Calu3 (cell line): ENCODE measurements around the gene DROSHA. TPM values are rescaled to one million over a fixed set of nuclear protein-coding genes. Genes with fewer than 3 reads are reported as not detected.

Experiments used
- BruUV-seq: library from RNA; stranded (reverse); fragments of 400-500 nt; replicated peaks from 2 replicates; lab custom pipeline; 2021; lab: Mats Ljungman, UMichigan
- CTCF ChIA-PET: fragments of 300-600 bp; sonication (Branson Sonifier 250); formaldehyde crosslinking; loops from one replicate; lab custom pipeline; 2022; ENCODE audit warnings: antibody characterized with exemption; lab: Charles Lee
- DNase-seq: peaks from one replicate; pipeline ENCODE4 v3.0.0; 2022
- H3K27ac Mint-ChIP-seq: one replicate; pipeline ENCODE4 v1.8.0; 2022; ENCODE audit warnings: mixed read lengths; ENCODE audit not compliant: unreplicated experiment
- H3K27me3 Mint-ChIP-seq: one replicate; pipeline ENCODE4 v1.8.0; 2022; ENCODE audit warnings: mixed read lengths; ENCODE audit not compliant: unreplicated experiment
- H3K36me3 Mint-ChIP-seq: one replicate; pipeline ENCODE4 v1.8.0; 2022; ENCODE audit warnings: mild to moderate bottlenecking, moderate library complexity, mixed read lengths; ENCODE audit not compliant: insufficient read depth, unreplicated experiment
- H3K4me1 Mint-ChIP-seq: one replicate; pipeline ENCODE4 v1.8.0; 2022; ENCODE audit warnings: mild to moderate bottlenecking, low read depth, mixed read lengths; ENCODE audit not compliant: unreplicated experiment
- H3K4me3 Mint-ChIP-seq: one replicate; pipeline ENCODE4 v1.8.0; 2022; ENCODE audit warnings: mild to moderate bottlenecking, low read depth, moderate library complexity, mixed read lengths; ENCODE audit not compliant: unreplicated experiment
- H3K9me3 Mint-ChIP-seq: one replicate; pipeline ENCODE4 v1.8.0; 2022; ENCODE audit warnings: low read depth, mixed read lengths; ENCODE audit not compliant: unreplicated experiment
- intact Hi-C: fragments of 100-400 bp; cut with micrococcal nuclease; formaldehyde crosslinking; loops from one replicate; pipeline ENCODE4 v1.10.0; 2022; ENCODE audit not compliant: unreplicated experiment
- total RNA-seq: library from RNA; stranded (reverse); gene quantifications from 2 replicates; pipeline ENCODE4 v1.2.3, GENCODE V29; 2022
- TF ChIP-seq, protein P1 (sequence below): fragments of 200-600 bp; IDR thresholded peaks from one replicate; pipeline ENCODE4 v1.8.0; 2022; ENCODE audit warnings: antibody characterized with exemption; ENCODE audit not compliant: unreplicated experiment

DROSHA gene
- total RNA-seq, 1 experiment from 2014 or later: 72.5 TPM

DNA sequence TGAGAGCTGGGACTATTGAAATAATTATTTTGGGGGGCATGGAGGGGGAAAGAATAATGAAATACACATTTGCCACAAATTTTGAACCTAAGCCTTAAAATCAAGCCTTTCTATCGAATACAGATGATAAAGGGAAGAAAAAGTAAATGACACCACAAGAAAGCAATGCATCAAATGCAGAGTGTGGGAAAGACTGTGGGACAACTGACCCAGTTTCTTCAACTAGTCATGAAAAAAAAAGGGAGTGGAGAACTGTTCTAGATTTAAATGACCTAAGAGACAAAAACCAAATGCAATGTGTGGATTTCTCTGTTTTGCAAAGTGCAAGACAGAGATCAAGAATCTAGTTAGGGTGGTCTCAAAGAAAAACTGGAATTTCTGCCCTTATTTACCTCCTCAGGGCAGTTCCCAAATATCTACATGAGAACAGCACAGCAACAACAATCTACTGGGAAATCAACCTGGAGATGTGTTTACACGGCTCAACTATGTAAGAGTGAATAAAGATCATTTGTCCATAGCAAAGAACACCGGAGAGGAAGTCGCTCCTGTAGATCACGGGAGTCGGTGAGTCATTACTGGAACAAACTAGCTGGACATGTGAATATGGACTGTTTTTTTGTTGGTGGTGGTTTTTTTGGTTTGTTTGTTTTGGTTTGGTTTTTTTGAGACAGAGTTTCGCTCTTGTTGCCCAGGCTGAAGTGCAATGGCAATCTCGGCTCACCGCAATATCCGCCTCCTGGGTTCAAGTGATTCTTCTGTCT is 145.9 kb downstream of the DROSHA start:
- Mint-ChIP-seq H3K4me3 (no peak overlapping the region), H3K27ac (peak overlapping the region; percentile 50), H3K9me3 (peaks cover 6% of the 10 kb centered on the region), H3K27me3 (peaks cover 14% of the 10 kb centered on the region), H3K36me3 (no peaks in the 10 kb centered on the region), H3K4me1 (peaks cover 8% of the 10 kb centered on the region)
- peak; percentile 34 for DNase-seq
- BruUV-seq: no TSS peak
- intact Hi-C loops: no loop called here
- CTCF ChIA-PET: no interaction called here
- TF ChIP-seq, protein P1, sequence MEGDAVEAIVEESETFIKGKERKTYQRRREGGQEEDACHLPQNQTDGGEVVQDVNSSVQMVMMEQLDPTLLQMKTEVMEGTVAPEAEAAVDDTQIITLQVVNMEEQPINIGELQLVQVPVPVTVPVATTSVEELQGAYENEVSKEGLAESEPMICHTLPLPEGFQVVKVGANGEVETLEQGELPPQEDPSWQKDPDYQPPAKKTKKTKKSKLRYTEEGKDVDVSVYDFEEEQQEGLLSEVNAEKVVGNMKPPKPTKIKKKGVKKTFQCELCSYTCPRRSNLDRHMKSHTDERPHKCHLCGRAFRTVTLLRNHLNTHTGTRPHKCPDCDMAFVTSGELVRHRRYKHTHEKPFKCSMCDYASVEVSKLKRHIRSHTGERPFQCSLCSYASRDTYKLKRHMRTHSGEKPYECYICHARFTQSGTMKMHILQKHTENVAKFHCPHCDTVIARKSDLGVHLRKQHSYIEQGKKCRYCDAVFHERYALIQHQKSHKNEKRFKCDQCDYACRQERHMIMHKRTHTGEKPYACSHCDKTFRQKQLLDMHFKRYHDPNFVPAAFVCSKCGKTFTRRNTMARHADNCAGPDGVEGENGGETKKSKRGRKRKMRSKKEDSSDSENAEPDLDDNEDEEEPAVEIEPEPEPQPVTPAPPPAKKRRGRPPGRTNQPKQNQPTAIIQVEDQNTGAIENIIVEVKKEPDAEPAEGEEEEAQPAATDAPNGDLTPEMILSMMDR: no peak

DNA sequence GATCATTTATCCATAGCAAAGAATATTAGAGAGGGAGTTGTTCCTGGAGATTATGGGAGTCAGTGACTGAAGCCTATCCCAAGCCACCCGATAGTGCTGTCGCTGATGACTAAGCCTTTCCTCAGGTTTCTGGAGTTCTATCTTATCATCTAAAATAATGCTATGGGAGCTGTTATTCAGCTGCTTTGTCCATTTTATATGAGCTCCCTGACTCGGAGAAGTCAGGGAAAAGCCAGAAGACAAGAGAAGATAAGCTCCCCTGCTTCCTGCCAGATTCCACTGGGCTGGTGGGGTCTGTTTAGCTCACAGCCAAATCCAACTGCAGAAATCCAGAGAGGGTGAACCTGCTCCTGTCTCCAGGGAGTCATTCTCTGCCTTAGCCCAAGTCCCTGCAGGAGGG is 148.2 kb downstream of the DROSHA start:
- H3K4me3 Mint-ChIP-seq: no peak overlapping the region
- intact Hi-C loops: no loop called here

DNA sequence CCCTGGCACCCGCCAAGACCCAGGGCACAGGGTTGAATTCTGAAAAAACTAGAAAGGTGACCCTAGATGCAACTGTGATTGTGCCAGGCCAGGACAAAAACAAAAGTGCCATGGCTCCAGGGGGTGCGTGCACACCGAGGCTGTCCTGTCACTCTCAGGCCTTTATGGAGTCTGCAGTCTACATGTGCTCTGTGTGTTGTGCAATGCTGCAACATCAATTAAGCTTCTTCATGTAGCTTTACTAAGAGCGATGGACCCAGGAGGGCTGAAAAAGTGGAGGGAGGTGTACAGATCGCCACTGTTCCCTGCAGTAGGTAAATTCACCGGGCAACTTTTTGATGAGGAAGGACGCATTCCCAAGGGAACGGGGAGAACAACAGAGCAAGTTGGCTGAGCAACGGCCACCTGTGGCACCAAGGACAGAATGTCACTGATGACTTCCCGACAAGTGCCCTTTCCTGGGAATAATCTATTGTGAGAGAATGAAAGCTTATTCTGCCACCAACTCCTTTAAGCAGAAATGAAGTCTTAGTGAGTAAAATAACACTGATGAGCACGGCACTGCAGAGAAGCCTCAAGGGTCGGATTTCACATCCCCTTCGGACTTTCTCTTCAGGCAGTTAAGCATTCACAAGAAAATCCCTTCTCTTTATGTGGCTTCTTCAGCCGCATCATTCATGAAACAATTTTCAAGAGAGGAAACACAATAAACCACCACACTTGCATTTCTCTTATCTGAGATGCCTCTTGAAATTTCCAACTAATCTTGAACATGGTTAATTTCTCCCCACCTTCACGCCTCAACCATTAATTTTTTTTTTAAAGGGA is 149.6 kb downstream of the DROSHA start:
- TF ChIP-seq, protein P1: no peak
- no peak overlapping the region for H3K27ac Mint-ChIP-seq
- no peak overlapping the region for H3K4me3 Mint-ChIP-seq
- intact Hi-C loops: no loop called here
- peaks cover 8% of the 10 kb centered on the region for H3K4me1 Mint-ChIP-seq
- peaks cover 14% of the 10 kb centered on the region for H3K27me3 Mint-ChIP-seq
- H3K36me3 Mint-ChIP-seq: no peaks in the 10 kb centered on the region
- H3K9me3 Mint-ChIP-seq: peaks cover 2% of the 10 kb centered on the region
- DNase-seq: no peak
- CTCF ChIA-PET: no interaction called here
- no TSS peak for BruUV-seq

More for the DNA sequence above, 148.2 kb downstream of the DROSHA start:
- H3K4me1 Mint-ChIP-seq: peaks cover 8% of the 10 kb centered on the region
- TF ChIP-seq, protein P1: no peak
- H3K36me3 Mint-ChIP-seq: no peaks in the 10 kb centered on the region
- H3K9me3 Mint-ChIP-seq: peaks cover 2% of the 10 kb centered on the region
- H3K27me3 Mint-ChIP-seq: peaks cover 14% of the 10 kb centered on the region
- BruUV-seq: no TSS peak
- H3K27ac Mint-ChIP-seq: no peak overlapping the region
- no peak for DNase-seq
- CTCF ChIA-PET: interaction anchor here (0.7 kb wide), 1 partner anchor 198 kb away, joined by 3 read pairs; no protein-coding TSS in a partner anchor

DNA sequence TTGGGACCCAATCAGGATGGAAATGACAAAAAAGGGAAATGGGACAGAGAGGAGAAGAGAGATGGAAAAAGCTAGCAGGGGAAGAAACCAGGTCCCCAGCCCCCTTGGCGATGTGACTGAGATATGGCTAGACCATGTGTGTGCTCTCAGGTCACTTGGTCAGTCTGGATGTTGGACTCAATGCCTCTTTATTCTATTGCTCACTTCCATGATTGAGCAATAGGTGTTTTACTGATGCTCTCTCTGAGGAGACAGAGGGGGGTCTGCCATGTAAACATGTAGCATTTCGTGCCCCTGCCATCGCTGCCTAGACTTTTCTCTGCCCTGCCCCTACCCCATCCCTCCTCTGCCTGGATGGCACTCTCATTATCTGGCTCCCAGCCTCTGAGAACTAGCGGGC is 150.6 kb downstream of the DROSHA start:
- Mint-ChIP-seq H3K36me3 (no peaks in the 10 kb centered on the region), H3K4me3 (no peak overlapping the region), H3K27ac (no peak overlapping the region), H3K9me3 (no peaks in the 10 kb centered on the region), H3K27me3 (peaks cover 14% of the 10 kb centered on the region), H3K4me1 (peaks cover 6% of the 10 kb centered on the region)
- BruUV-seq: no TSS peak
- CTCF ChIA-PET: no interaction called here
- intact Hi-C loops: no loop called here
- TF ChIP-seq, protein P1: no peak
- no peak for DNase-seq
